RWPE2 (cell line): Measurements from ENCODE around the gene ZNF575.
"Not testable (repeated sequence)": the region's sequence is repeated elsewhere in the genome, so short reads cannot be mapped to it uniquely, and the experiment has no call there.

ENCODE experiments used
- ATAC-seq: fragments of 200-7000 bp; cut with Tn5 transposase; 3 replicates; pipeline ENCODE4 v1.9.1; 2021; ENCODE audit warnings: low read depth
- DNase-seq: peaks from one replicate; pipeline ENCODE4 v3.0.0-alpha.2; 2020; ENCODE audit warnings: low spot score
- H3K27ac ChIP-seq: fragments of 450-650 bp; 2 replicates; pipeline ENCODE4 v1.5.1; 2017; ENCODE audit warnings: mild to moderate bottlenecking; ENCODE audit not compliant: poor library complexity, severe bottlenecking
- H3K27me3 ChIP-seq: fragments of 250-450 bp; sonication (Bioruptor Pico); 2 replicates; pipeline ENCODE4 v1.5.1; 2021; ENCODE audit warnings: mild to moderate bottlenecking, moderate library complexity; ENCODE audit not compliant: insufficient read depth, poor library complexity, severe bottlenecking
- H3K36me3 ChIP-seq: fragments of 250-450 bp; sonication (Bioruptor Pico); 2 replicates; pipeline ENCODE4 v1.5.1; 2020; ENCODE audit warnings: low read depth, mild to moderate bottlenecking, moderate library complexity
- H3K4me1 ChIP-seq: fragments of 250-450 bp; sonication (Bioruptor Pico); 2 replicates; pipeline ENCODE4 v1.5.1; 2021; ENCODE audit warnings: mild to moderate bottlenecking, moderate library complexity; ENCODE audit not compliant: insufficient read depth, poor library complexity, severe bottlenecking
- H3K4me3 ChIP-seq: fragments of 250-450 bp; sonication (Bioruptor Pico); 2 replicates; pipeline ENCODE4 v1.5.1; 2021; ENCODE audit warnings: mild to moderate bottlenecking, moderate library complexity; ENCODE audit not compliant: severe bottlenecking
- H3K9me3 ChIP-seq: fragments of 250-450 bp; sonication (Bioruptor Pico); 2 replicates; pipeline ENCODE4 v1.5.1; 2021; ENCODE audit warnings: mild to moderate bottlenecking, moderate library complexity; ENCODE audit not compliant: severe bottlenecking
- TF ChIP-seq, protein P1 (sequence below): fragments of 450-650 bp; IDR thresholded peaks from one replicate; pipeline ENCODE4 v1.5.1; 2017; ENCODE audit warnings: mild to moderate bottlenecking, moderate library complexity; ENCODE audit not compliant: poor library complexity, severe bottlenecking

ZNF575 gene

DNA sequence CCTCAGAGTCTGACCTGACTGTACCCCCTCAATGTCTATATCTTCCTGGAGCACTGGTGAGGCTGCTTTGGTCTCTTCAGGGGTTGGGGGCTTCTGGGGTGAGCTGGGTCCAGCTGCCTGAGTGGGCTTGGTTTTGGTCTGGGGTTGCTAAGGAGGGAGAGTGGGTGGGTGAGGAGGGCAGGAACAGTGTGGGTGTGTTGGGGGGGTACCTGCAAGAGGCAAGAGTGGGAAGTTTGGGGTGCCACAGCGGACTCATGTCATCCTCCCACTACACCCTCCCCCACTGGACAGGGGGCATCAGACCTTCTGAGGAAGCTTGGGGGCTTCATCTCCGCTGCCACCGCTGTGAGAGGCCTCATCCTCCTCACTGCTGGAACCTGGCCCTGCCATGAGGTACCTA, 13.6 kb downstream of the ZNF575 start:
- TF ChIP-seq, protein P1, sequence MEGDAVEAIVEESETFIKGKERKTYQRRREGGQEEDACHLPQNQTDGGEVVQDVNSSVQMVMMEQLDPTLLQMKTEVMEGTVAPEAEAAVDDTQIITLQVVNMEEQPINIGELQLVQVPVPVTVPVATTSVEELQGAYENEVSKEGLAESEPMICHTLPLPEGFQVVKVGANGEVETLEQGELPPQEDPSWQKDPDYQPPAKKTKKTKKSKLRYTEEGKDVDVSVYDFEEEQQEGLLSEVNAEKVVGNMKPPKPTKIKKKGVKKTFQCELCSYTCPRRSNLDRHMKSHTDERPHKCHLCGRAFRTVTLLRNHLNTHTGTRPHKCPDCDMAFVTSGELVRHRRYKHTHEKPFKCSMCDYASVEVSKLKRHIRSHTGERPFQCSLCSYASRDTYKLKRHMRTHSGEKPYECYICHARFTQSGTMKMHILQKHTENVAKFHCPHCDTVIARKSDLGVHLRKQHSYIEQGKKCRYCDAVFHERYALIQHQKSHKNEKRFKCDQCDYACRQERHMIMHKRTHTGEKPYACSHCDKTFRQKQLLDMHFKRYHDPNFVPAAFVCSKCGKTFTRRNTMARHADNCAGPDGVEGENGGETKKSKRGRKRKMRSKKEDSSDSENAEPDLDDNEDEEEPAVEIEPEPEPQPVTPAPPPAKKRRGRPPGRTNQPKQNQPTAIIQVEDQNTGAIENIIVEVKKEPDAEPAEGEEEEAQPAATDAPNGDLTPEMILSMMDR: no peak
- H3K27ac ChIP-seq: no peak overlapping the region
- no peaks in the 10 kb centered on the region for H3K27me3 ChIP-seq
- no peaks in the 10 kb centered on the region for H3K4me1 ChIP-seq
- H3K36me3 ChIP-seq: peaks cover 35% of the 10 kb centered on the region
- ATAC-seq: no peak
- H3K9me3 ChIP-seq: no peaks in the 10 kb centered on the region
- no peak for DNase-seq
- no peak overlapping the region for H3K4me3 ChIP-seq

DNA sequence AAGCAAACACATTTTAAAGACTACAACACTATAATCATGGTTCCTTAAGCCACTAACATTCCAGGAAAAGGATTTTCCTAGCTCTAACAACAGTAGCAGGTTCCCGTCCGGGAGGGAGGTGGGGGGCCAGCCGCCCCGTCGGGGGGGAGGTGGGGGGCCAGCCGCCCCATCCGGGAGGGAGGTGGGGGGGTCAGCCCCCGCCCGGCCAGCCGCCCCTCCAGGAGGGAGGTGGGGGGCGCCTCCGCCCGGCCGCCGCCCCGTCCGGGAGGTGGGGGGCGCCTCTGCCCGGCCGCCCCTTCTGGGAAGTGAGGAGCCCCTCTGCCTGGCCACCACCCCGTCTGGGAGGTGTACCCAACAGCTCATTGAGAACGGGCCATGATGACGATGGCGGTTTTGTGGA, 14.9 kb downstream of the ZNF575 start:
- H3K27me3 ChIP-seq, H3K9me3 ChIP-seq, ATAC-seq, H3K4me3 ChIP-seq, DNase-seq, H3K4me1 ChIP-seq, H3K27ac ChIP-seq: not testable (repeated sequence)
- H3K36me3 ChIP-seq: peaks cover 36% of the 10 kb centered on the region

DNA sequence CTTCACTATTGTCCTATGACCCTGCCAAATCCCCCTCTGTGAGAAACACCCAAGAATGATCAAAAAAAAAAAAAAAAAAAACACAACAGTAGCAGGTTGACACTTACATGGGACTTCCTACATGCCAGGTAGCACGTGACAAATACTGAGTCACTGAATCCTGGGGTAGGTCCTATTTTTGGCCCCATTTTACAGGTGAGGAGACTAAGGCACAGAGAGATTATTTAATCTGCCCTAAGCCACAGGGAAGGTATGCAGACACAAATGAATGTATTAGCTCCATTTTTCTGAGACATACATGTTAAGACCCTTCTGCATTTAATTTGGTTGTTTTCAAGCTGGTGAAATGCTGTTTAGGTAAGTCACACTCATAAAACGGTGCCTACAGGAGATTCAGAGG, 15.7 kb downstream of the ZNF575 start:
- Histone ChIP-seq H3K4me3 (no peak overlapping the region), H3K4me1 (no peaks in the 10 kb centered on the region), H3K27me3 (no peaks in the 10 kb centered on the region), H3K36me3 (peaks cover 37% of the 10 kb centered on the region), H3K9me3 (no peaks in the 10 kb centered on the region), H3K27ac (no peak overlapping the region)
- TF ChIP-seq, protein P1: no peak
- DNase-seq (no peak), ATAC-seq (no peak)

DNA sequence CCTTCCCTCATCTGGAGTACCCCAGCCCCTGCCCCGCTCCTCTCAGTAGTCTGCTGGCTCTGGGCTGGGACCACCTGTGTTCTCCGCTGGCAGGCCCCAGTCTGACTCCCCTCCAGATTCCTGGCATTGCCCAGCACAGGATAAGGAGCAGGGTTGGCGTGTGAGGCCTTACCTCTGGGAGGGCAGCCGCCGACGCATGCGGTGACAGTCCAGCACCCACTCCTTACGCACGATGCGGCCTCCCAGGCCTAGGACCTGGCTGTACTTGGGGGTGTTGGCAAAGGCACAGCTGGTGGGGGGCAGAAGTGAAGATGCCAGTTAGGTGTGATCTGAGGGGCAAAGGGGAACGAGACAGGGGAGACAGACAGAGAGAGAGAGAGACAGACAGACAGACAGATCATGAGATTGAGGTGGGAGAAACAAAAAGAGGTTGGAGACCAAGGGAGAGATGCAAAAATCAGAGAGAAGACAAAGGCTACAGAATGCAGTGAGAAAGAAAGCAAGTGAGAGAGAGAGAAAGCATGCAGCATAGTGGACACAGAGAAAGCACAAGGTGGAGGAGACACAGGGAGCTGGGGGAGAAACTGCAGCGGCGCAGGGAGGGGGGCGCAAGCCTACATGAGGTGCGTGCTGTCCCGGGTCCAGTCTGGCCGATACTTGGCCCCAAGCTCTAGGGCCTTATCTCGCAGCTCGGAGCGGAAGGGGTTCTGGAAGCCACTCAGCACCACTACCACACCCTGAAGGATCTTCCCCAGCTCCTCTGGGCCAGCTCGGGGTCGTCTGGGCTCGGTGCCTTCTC, 18.6 kb downstream of the ZNF575 start:
- Histone ChIP-seq H3K4me1 (no peaks in the 10 kb centered on the region), H3K4me3 (no peak overlapping the region), H3K27me3 (no peaks in the 10 kb centered on the region), H3K27ac (no peak overlapping the region), H3K36me3 (peaks cover 54% of the 10 kb centered on the region), H3K9me3 (no peaks in the 10 kb centered on the region)
- TF ChIP-seq, protein P1: no peak
- DNase-seq: no peak
- no peak for ATAC-seq

DNA sequence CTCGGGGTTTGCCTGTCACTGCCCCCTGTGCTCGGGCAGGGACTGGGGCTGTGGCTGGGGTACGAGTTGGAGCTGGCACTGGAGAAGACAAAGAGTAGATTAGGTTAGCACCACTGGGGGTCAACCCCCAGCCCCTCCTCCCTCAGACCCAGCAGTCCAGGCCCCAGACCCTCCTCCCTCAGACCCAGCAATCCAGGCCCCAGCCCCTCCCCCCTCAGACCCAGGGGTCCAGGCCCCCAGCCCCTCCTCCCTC, 19.1 kb downstream of the ZNF575 start:
- DNase-seq: no peak
- TF ChIP-seq, protein P1: no peak
- H3K27ac ChIP-seq: no peak overlapping the region
- no peaks in the 10 kb centered on the region for H3K27me3 ChIP-seq
- ATAC-seq: no peak
- H3K4me3 ChIP-seq: no peak overlapping the region
- no peaks in the 10 kb centered on the region for H3K9me3 ChIP-seq
- H3K4me1 ChIP-seq: no peaks in the 10 kb centered on the region
- H3K36me3 ChIP-seq: peaks cover 57% of the 10 kb centered on the region
